Testis (tissue), 3 donors: ENCODE measurements around the gene TMEM209. TPM values are rescaled to one million over a fixed set of nuclear protein-coding genes. Genes with fewer than 3 reads are reported as not detected.

Experiments used
- DNase-seq: peaks from one replicate; pipeline ENCODE4 v3.0.0-alpha.2; 2019
- H3K27ac ChIP-seq, 2 donors: fragments of 200-600 bp; sonication (generic); one replicate each; pipeline ENCODE4 v1.5.1; 2019
- H3K27me3 ChIP-seq: fragments of 200-600 bp; sonication (generic); one replicate; pipeline ENCODE4 v1.5.1; 2019
- H3K36me3 ChIP-seq: fragments of 200-600 bp; sonication (generic); one replicate; pipeline ENCODE4 v1.5.1; 2017; ENCODE audit warnings: low read depth; ENCODE audit errors: missing control alignments
- H3K4me1 ChIP-seq: fragments of 200-600 bp; sonication (generic); one replicate; pipeline ENCODE4 v1.5.1; 2019
- H3K4me3 ChIP-seq, 2 donors: fragments of 200-600 bp; sonication (generic); one replicate each; pipeline ENCODE4 v1.5.1; 2017 to 2019
- H3K9me3 ChIP-seq: fragments of 200-600 bp; sonication (generic); one replicate; pipeline ENCODE4 v1.5.1; 2017
- CTCF ChIP-seq, 3 experiments: fragments of 450-650 bp in 2 of 3; fragments of 200-600 bp in 1 of 3; sonication (generic) in 1 of 3; IDR thresholded peaks; one replicate each; pipeline ENCODE4 v1.5.1; 2016 to 2019; ENCODE audit warnings: antibody characterized with exemption in 3 of 3, mild to moderate bottlenecking in 2 of 3, moderate library complexity in 1 of 3
- POLR2A ChIP-seq: fragments of 450-650 bp; IDR thresholded peaks from one replicate; pipeline ENCODE4 v1.6.1; 2017; ENCODE audit warnings: antibody characterized with exemption, mild to moderate bottlenecking, moderate library complexity
- WGBS, 2 donors: methylation state at CpG; one replicate each; pipeline ENCODE4 v1.1.5; 2018; 5-methylcytosine and 5-hydroxymethylcytosine counted together
- intact Hi-C: fragments of 100-400 bp; cut with DNase I; formaldehyde crosslinking; loops from one replicate; pipeline ENCODE4 v1.15.1; 2023; ENCODE audit warnings: low total_unique reads
- polyA plus RNA-seq: library from polyadenylated mRNA; stranded (reverse); fragments of 350-450 nt; fragmentation: Illumina TruSeq; extraction: RNeasy Lipid Tissue Mini Kit (QIAGEN cat#74804); gene quantifications from one replicate; pipeline ENCODE4 v1.2.3, GENCODE V29; 2014; ENCODE audit warnings: low read depth, low replicate concordance; ENCODE audit not compliant: insufficient read depth
- total RNA-seq, 2 donors: library from RNA; depleted of rRNA; stranded (reverse); fragments of >200 nt; gene quantifications; one replicate each; pipeline ENCODE4 v1.2.3, GENCODE V29; 2016

Gene TMEM209
- total and polyA plus RNA-seq, 3 donors from 2014 or later: 28.4 to 37.5 (median 33.8) TPM

GRCh38 chr7:130197094-130197493 lies 8.1 kb downstream of the TMEM209 start:
- Histone ChIP-seq H3K27ac (no peak overlapping the region), H3K4me1 (no peaks in the 10 kb centered on the region), H3K4me3 (no peak overlapping the region), H3K27me3 (no peaks in the 10 kb centered on the region), H3K9me3 (no peaks in the 10 kb centered on the region), H3K36me3 (no peaks in the 10 kb centered on the region)
- no peak for DNase-seq
- 51 to 69% methylated on average over 2 of the region's 2 CpGs for WGBS, 2 donors
- no peak for TF ChIP-seq CTCF (IDR thresholded peaks at IDR 0.05)
- TF ChIP-seq POLR2A: no peak
- intact Hi-C loops: no loop called here

GRCh38 chr7:130196476-130196875 lies 8.7 kb downstream of the TMEM209 start:
- Histone ChIP-seq H3K36me3 (no peaks in the 10 kb centered on the region), H3K27me3 (no peaks in the 10 kb centered on the region), H3K9me3 (no peaks in the 10 kb centered on the region), H3K4me1 (no peaks in the 10 kb centered on the region), H3K4me3 (no peak overlapping the region), H3K27ac (no peak overlapping the region)
- intact Hi-C loops: no loop called here
- WGBS, 2 donors: 96 to 97% methylated on average over 2 of the region's 2 CpGs
- no peak for TF ChIP-seq POLR2A
- no peak for DNase-seq

DNA sequence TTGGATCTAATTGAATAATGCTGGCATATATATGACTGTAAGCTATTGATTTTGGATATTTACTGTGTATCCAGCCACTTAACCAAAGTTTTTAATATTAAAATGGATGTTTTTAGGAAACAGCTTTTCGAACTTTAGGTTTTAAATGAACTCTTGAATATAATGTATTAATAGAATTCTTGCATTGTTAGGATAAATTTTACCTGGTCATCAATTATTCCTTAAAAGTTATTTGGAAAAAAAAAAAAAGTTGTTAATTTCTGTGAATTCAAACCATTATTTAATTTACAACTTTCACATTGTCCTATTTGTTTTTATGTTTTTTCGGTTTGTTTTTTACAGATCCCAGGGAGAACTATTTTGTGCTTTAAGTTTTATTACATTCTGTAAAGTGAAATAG lies 9.8 kb downstream of the TMEM209 start:
- H3K4me3 ChIP-seq: no peak overlapping the region
- H3K27ac ChIP-seq: no peak overlapping the region
- 95 to 97% methylated on average over 2 of the region's 2 CpGs for WGBS, 2 donors
- TF ChIP-seq CTCF (IDR thresholded peaks at IDR 0.05): no peak
- no peak for TF ChIP-seq POLR2A
- H3K27me3 ChIP-seq: no peaks in the 10 kb centered on the region
- no peaks in the 10 kb centered on the region for H3K9me3 ChIP-seq
- no peaks in the 10 kb centered on the region for H3K4me1 ChIP-seq
- no peak for DNase-seq
- no peaks in the 10 kb centered on the region for H3K36me3 ChIP-seq
- intact Hi-C loops: no loop called here

GRCh38 chr7:130191791-130192190 lies 13.4 kb downstream of the TMEM209 start:
- Histone ChIP-seq H3K27ac (no peak overlapping the region), H3K4me3 (no peak overlapping the region), H3K36me3 (no peaks in the 10 kb centered on the region), H3K9me3 (no peaks in the 10 kb centered on the region), H3K27me3 (no peaks in the 10 kb centered on the region), H3K4me1 (no peaks in the 10 kb centered on the region)
- WGBS, 2 donors: 95% methylated on average over 7 of the region's 7 CpGs
- DNase-seq: no peak
- TF ChIP-seq CTCF (IDR thresholded peaks at IDR 0.05) (no peak), POLR2A (no peak)
- intact Hi-C loops: no loop called here

DNA sequence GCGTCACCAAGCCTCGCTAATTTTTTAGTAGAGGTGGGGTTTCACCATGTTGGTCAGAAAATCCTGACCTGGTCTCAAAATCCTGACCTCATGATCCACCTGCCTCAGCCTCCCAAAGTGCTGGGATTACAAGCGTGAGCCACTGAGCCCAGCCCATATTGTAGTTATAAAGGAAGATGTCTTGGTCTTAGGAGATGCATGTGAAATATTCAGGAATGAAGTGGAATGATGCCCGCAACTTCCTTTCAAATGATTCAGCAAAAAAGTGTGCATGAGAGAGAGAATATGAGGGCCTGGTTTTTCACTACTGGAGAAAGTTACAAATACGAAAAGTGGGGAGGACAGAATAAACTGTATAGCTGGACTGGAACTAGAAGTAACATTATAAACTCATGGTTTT lies 15.9 kb downstream of the TMEM209 start:
- Histone ChIP-seq H3K36me3 (no peaks in the 10 kb centered on the region), H3K27me3 (no peaks in the 10 kb centered on the region), H3K9me3 (no peaks in the 10 kb centered on the region), H3K4me1 (no peaks in the 10 kb centered on the region), H3K4me3 (no peak overlapping the region), H3K27ac (no peak overlapping the region)
- DNase-seq: no peak
- 95 to 99% methylated on average over 5 of the region's 5 CpGs for WGBS, 2 donors
- no peak for TF ChIP-seq CTCF (IDR thresholded peaks at IDR 0.05)
- intact Hi-C loops: no loop called here
